SK-N-DZ (cell line): ENCODE measurements around the gene PLA2G4B.
A peak's percentile ranks its signal among the peaks of the same experiment; 100 is the strongest.

Source experiments
- DNase-seq: peaks from one replicate; pipeline ENCODE4 v3.0.0-alpha.2; 2015; ENCODE audit warnings: low spot score

Gene PLA2G4B

DNA sequence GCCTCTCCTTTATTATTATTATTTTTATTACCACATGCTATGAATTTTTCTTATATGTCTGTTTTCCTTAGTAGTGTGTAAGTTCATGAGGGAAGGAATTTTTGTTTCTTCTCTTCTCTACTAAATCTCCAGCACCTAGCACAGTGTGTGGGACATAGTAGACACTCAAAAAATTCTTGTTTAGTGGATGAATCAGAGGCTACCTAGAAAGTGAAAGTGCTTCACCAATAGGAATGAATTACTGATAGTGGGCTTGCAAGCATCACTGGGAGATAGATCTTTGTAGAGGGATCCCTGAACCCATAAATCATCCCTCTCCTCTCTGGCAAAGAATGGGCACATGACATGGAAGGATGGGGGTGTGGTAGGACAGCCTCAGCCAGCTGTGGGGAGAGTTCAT is 46.7 kb downstream of the PLA2G4B start:
- no peak for DNase-seq

DNA sequence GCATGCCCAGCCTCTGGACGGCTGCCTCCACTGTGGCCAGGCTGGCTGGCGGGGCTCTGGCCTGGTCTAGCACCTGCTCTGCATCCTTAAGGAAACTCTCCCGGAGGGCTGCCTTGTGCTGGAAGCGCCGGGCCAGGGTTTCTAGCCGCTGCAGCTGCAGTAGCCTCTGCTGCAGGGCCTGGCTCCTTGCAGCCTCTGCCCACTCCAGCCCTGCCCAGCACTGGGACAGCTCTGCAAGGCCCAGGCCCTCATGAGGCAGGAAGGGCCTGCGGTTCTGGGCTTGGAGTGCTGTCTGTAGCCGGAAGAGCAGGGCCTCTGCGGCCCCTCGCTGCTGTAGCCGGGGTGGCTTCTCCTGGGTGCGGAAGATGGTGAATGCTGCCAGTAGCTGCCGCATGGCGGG is 47.2 kb downstream of the PLA2G4B start:
- no peak for DNase-seq

- DNase-seq: no peak
Measured at GRCh38 chr15:41886741-41887140, 48.1 kb downstream of the PLA2G4B start.

DNA sequence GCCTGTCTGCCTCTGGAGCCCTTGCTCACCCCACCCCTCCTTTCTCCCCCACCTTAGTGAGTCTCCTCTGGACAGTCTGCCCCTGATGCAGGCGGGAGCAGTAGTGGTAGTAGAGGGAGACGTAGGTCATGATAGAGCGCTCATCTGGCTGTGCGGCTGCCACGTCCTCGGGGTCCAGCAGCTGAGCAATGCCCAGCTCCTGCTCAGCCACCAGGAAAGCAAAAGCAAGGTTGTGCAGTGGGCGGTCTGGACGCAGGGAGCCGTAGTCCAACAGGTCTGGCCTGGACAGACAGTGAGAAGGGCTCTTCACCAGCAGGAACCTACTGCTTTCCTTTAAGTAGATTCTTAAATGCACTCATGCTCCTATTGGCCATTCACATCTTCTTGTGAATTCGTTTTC is 48.5 kb downstream of the PLA2G4B start:
- no peak for DNase-seq

DNA sequence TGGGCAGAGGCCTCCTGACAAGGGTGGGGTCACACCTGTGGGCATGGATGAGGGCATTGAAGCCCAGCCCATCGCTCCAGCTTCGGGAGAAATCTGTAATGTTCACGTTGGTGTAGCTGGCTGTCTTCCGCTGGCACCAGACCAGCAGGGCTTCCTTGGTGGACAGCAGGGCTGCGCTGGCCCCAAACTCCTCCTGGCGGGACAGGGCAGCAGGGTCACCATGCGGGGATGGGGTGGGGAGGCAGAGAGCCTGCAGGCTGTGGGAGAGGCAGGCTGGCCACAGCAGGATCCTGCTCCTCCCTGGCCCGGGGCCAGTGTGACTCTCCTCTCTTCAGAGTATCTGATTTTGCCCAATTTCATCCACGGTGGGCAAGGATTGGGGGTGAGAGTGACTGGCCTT is 49.2 kb downstream of the PLA2G4B start:
- DNase-seq: no peak

DNA sequence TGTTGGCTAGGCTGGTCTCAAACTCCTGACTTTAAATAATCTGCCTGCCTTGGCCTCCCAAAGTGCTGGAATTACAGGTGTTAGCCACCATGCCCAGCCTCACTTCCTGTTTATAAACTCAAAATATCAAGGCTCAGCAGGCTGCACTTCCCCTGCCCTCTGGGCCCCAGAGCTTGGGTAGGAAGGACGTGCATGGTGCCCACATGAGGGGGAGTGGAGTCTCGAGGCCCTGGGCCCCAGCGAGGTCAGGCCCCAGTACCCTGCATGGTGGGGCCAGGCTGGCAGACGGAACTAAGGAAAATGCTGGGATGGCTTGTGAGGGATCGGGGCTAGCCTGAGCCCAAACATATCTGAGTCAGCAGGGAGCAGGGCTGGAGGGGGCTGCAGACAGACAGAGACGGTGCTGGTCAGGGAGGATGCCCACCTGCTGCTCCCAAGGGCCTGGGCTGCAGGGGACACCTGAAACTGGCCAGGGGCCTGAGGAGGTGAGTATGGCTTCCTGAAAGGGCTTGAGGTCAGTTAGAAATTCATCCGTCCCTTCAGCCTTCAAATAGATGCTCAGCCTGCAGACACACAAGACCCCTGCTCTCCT is 50.1 kb downstream of the PLA2G4B start:
- no peak for DNase-seq

DNA sequence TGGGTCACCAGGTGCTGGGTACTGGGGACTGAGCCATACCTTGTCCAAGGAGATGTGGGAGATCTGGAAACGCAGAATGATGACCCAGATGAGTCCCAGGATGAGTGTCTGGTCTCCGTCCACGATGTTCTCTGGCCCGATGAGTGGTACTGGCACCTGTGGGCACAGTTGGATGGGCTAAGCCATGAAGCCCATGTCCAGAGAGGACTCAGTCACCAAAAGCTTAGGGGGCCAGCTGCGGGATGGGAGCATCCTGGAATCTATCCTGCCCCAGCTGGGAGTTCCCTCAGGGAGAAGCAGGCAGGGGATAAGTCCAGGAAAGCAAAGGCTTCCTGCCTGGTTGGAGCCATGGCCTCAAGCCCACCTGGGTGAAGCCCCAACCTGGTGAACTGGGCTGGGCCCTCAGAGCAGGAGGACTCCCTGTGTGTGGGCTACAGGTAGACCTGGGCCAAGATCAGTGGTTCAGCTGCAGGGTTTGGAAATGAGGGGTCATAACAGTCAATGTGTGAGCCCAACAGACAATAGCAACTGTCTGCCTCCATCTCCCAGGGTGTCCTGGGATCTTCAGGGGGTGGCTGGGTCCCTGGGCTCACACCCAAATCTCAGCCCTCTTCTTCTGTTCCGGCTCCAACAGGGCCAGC is 51.5 kb downstream of the PLA2G4B start:
- no peak for DNase-seq

- no peak for DNase-seq
Measured at GRCh38 chr15:41891226-41891625, 52.6 kb downstream of the PLA2G4B start.

DNA sequence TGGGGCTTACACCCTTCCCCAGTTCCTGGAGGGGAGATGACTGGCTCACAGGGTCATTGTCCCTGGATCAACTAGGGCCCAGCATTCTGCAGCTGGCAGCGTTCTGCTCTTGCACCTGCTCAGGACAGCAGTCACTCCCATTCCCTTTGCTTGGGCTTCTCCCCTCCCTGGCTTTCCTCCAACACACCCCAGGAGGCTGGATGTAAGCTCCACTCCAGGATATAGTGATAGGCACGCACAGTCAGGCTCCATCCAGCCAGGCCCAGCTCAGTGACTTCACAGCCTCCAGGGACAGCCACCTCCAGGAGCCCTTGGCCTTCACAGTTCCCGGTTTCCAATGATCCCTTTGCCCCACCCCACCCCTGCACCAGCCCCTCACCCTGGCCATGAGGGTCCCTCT is 53.3 kb downstream of the PLA2G4B start:
- DNase-seq: no peak

DNA sequence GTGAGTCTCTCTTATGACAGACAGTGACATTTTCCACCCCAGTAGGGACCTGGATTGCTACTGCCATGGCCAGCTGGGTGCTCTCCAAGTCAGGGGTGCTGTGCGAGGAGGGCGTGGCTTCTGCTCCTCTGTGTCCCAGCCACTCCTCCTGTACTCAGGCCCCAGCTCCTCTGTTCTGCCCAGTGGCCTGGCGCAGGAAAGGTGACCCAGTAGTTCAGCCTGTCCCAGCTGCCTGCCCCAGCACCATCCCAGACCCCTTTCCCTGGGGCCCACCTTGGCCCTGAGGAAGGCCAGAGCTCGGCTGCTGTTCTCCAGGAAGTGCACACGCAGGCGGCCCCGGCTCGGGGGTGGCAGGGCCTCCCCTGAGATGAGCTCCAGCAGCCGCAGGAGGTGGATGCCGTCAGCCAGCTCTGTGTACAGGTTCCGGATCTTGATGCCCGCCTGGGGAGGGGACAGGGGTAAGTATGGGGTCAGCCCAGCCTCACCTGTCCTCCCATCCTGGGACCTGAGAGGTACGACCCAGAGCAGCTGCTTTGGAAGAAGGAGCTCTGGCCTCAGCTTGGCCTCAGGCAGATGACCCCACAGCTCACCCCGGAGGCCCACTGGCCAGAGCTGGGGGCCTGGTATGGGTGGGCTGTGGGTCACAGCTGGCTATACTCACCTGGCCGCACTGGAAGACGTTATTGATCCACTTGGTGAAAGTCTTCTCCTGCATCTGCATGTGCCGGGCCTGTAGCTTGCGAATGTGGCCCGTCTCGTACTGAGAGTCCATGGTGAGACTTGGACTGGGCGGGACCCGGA is 54.2 kb downstream of the PLA2G4B start:
- DNase-seq: peak; percentile 43

GRCh38 chr15:41893422-41894250 is 55.0 kb downstream of the PLA2G4B start, which contains the start of gene SPTBN5:
TSS of gene SPTBN5 (minus strand) at chr15:41894053. CDS start at chr15:41893497, 556 bp downstream.
- DNase-seq: peak; percentile 54

GRCh38 chr15:41894251-41894790 is 55.7 kb downstream of the PLA2G4B start:
- no peak for DNase-seq

GRCh38 chr15:41894791-41895463 is 56.3 kb downstream of the PLA2G4B start:
- DNase-seq: peak; percentile 81

DNA sequence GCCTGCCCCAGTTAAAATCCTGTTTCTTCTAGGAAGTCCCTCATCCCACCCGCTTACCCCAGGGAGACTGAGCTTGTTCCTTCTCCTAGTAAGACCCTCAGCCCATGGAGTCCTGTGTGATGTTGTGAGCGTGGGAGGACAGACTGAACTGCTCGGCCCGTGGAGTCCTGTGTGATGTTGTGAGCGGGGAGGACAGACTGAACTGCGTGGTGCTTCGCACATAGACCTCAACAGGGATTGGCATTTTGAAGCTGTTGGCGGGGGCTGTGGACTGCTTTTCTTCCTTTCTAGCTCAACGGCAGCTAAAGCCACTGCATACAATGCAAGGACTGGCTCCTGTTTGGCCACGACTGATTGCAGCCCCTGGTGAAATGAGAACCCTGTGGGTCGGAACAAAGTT is 56.8 kb downstream of the PLA2G4B start:
- no peak for DNase-seq

DNA sequence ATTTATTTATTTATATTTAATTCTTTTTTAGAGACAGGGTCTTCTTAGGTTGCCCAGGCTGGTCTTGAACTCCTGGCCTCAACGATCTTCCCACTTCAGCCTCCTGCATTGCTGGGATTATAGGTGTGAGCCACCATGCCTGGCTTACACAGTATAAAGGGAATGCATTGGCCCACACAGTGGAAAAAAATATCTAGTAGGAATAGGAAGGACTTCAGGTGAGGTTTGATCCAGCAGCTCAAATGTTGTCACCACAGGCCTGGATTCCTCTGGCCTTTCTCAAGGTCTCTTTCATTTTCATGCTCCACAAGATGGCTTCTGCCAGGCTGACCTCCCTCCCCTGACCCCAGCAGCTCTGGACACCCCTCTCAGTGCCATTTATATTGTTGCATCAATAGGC is 57.3 kb downstream of the PLA2G4B start:
- DNase-seq: no peak

GRCh38 chr15:41896566-41896965 is 57.9 kb downstream of the PLA2G4B start:
- no peak for DNase-seq

DNA sequence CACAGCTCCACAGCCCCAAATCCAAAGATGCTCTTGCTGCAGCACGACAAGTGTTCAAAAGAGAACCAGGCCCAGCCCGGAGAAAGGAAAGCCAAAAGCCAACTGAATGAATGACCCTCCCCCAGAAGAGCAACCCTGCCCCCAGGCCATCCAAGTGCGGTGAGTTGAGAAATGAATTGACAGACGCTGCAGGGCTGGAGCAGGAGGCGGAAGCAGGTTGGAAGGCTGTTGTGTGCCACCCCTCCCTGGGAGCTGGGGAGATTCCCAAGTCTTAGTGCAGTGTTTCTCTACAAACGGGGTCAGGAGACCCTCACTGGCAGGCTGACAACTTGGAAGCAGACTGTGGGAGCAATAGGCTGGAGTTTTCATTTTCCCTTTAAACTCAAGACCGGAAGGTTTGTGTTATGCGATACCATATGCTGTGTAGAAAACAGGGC is 58.7 kb downstream of the PLA2G4B start:
- no peak for DNase-seq
